ENCODE measurements around the gene ATG4B. TPM values are rescaled to one million over a fixed set of nuclear protein-coding genes. Genes with fewer than 3 reads are reported as not detected.
"Not testable (repeated sequence)": the region's sequence is repeated elsewhere in the genome, so short reads cannot be mapped to it uniquely, and the experiment has no call there.

Gene ATG4B
- total RNA-seq, result 100 to 1,000 TPM in 1 of 2 experiments, 10 to 100 TPM in 1; 91.1 to 101 TPM

DNA sequence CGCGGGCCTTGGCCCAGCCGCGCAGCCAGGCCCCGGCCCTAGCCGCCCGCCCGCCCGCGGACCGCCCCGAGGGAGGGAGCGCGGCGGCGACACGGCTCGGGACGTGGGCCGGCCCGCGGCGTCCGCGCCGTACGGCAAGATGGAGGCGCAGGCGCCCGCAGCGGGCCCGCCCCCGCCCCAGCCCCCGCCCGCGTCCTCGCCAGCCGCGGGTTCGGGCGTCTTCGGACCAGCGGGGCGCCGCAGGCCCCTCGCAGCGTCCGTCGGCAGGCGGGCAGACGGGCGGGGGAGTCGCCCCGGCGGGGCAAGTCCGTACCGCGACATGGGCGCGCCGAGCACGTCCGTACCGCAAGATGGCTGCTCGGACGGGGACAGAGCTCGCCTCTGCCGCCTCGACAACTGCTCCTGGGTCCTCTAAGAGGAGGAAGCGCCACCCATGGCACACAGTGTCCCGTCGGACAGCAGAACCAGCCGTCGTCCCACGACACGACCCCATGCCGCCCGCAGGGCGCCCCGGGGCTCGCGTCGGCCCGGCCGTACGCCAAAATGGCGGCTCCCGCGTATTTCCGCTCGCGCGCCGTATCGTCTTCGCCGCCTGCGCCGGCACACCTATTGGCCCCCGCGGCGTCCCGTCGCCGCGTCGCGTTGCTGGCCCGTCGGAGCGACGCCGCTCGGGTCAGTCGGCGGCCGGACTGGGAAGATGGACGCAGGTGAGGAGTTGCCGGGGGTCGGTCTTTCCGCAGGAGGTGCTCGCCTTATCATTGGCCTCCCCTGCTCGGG lies at the start of gene ATG4B, which contains the start of gene THAP4:
ATG4B (plus strand) TSS at position 676 of the 777 bp plus-strand sequence; CDS start at position 698, 22 bp downstream.
THAP4 (minus strand) TSS at position 141 of the 777 bp plus-strand sequence. CDS start 141 bp downstream, outside the sequence.
- H3K9me3 Mint-ChIP-seq, result peaks cover 3% of the 10 kb centered on the region
- H3K36me3 Mint-ChIP-seq, result peaks cover 23% of the 10 kb centered on the region
- ATAC-seq (ENCODE audit: low read depth), result peak; percentile 67
- peak within 1 kb of the TSS; percentile 93 for H3K4me3 Mint-ChIP-seq
- no peaks in the 10 kb centered on the region for H3K27me3 Mint-ChIP-seq
- H3K27ac Mint-ChIP-seq, result peak within 1 kb of the TSS; percentile 94
- peaks cover 38% of the 10 kb centered on the region for H3K4me1 Mint-ChIP-seq
- DNase-seq, result peak; percentile 88
- POLR2A ChIA-PET, result interaction anchor here (0.6 to 2.1 kb wide), 12 partner anchors 15 to 413 kb away, joined by 3 to 12 read pairs (median 4); partner anchors contain the start of genes D2HGDH, DTYMK and ING5

DNA sequence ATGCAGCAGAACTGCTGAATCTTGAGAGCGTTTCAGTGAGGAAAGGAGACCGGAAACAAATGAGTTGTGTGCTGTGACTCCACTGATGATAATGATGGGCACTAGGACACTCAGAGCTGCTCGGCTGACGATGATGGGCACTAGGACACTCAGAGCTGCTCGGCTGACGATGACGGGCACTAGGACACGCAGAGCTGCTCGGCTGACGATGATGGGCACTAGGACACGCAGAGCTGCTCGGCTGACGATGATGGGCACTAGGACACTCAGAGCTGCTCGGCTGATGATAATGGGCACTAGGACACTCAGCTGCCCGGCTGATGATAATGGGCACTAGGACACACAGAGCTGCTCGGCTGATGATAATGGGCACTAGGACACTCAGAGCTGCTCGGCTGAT lies 47.6 kb upstream of the ATG4B start:
- peaks cover 16% of the 10 kb centered on the region for H3K9me3 Mint-ChIP-seq
- H3K4me1 Mint-ChIP-seq; ATAC-seq (ENCODE audit: low read depth); POLR2A ChIA-PET; DNase-seq; H3K27ac Mint-ChIP-seq; H3K4me3 Mint-ChIP-seq; H3K27me3 Mint-ChIP-seq: not testable (repeated sequence)
- H3K36me3 Mint-ChIP-seq, result peaks cover 26% of the 10 kb centered on the region

DNA sequence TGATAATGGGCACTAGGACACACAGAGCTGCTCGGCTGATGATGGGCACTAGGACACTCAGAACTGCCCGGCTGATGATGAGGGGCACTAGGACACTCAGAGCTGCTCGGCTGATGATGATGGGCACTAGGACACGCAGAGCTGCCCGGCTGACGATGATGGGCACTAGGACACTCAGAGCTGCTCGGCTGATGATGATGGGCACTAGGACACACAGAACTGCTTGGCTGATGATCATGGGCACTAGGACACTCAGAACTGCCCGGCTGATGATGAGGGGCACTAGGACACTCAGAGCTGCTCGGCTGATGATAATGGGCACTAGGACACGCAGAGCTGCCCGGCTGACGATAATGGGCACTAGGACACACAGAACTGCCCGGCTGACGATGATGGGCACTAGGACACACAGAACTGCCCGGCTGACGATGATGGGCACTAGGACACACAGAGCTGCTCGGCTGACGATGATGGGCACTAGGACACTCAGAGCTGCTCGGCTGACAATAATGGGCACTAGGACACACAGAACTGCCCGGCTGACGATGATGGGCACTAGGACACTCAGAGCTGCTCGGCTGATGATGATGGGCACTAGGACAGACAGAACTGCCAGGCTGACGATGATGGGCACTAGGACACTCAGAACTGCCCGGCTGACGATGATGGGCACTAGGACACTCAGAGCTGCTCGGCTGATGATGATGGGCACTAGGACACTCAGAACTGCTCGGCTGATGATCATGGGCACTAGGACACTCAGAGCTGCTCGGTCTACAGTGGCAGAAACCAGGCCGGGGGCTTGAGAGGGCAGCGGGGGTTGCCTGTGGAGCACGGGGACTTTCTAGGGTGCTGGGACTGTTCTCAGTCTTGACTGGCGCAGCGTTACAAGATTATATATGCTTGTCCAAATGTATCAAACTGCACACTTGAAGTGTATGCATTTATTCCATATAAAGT lies 46.7 kb upstream of the ATG4B start:
- ATAC-seq (ENCODE audit: low read depth); H3K27ac Mint-ChIP-seq; POLR2A ChIA-PET; H3K27me3 Mint-ChIP-seq; H3K4me1 Mint-ChIP-seq; DNase-seq; H3K4me3 Mint-ChIP-seq: not testable (repeated sequence)
- H3K36me3 Mint-ChIP-seq, result peaks cover 18% of the 10 kb centered on the region
- peaks cover 11% of the 10 kb centered on the region for H3K9me3 Mint-ChIP-seq

DNA sequence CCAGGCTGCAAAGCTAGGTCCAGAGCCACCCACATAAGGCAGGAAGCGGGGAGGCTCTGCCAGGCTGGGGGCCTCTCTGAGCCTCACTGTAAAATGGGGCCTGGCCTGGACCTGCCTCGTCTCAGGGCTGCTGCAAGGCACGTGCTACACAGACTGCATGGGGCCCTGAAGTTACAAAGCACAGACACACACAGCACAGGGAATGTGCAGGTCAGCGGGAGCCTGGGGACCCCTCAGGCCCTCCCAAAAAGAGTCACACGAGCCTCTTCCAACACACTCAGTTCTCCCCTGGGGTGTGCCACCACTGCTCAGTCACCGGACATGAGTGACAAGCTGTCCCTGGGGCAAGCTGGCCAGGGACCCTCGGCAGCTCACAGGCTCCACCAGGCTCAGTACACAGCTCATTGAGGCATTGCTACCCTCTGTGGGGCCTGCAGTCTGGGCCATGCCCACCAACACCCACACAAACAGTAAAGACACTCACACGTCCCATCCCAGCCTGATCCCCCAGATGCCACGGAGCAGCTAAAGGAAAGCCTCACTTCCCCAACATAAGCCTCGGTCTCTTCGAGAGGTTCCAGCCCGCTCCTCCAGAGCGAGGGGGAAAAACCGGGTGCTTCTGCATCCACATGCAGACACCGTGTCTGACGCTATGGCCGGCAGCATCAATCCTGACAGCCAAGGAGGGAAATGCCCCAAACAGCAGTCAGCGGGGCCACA lies 45.2 kb upstream of the ATG4B start:
- Mint-ChIP-seq H3K27ac (no peak overlapping the region), H3K27me3 (no peaks in the 10 kb centered on the region), H3K4me1 (no peaks in the 10 kb centered on the region), H3K36me3 (peaks cover 6% of the 10 kb centered on the region), H3K4me3 (no peak overlapping the region), H3K9me3 (peaks cover 7% of the 10 kb centered on the region)
- POLR2A ChIA-PET, result no interaction called here
- no peak for DNase-seq
- ATAC-seq (ENCODE audit: low read depth), result no peak

DNA sequence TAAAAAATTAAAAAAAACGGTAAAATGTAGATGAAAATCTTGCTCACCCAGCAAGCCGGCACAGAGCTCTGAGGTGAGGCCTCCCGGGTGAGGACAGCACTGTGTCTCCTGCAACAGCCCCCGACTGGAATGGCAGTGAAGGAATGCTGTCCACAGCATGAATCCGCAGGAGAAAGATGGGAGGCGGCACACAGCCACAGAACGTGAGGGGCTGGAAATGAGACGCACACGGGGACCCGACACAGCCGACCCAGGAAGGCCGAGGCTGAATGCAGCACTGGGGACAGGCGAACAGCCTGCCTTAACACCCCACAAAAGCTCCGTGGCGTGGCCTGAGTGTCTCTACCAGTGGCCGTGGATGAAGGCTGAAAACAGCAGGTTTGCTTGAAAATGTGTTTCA lies 44.2 kb upstream of the ATG4B start:
- Mint-ChIP-seq H3K36me3 (peaks cover 6% of the 10 kb centered on the region), H3K27me3 (no peaks in the 10 kb centered on the region), H3K27ac (no peak overlapping the region), H3K9me3 (peaks cover 5% of the 10 kb centered on the region), H3K4me1 (no peaks in the 10 kb centered on the region), H3K4me3 (no peak overlapping the region)
- POLR2A ChIA-PET, result no interaction called here
- DNase-seq (no peak), ATAC-seq (ENCODE audit: low read depth) (no peak)

- DNase-seq (no peak), ATAC-seq (ENCODE audit: low read depth) (no peak)
- Mint-ChIP-seq H3K9me3 (no peaks in the 10 kb centered on the region), H3K36me3 (peaks cover 12% of the 10 kb centered on the region), H3K4me1 (no peaks in the 10 kb centered on the region), H3K4me3 (no peak overlapping the region), H3K27me3 (no peaks in the 10 kb centered on the region), H3K27ac (no peak overlapping the region)
- POLR2A ChIA-PET, result no interaction called here
Observed at GRCh38 chr2:241595600-241596140, 41.8 kb upstream of the ATG4B start.

GRCh38 chr2:241597561-241597960 lies 39.9 kb upstream of the ATG4B start:
- ATAC-seq (ENCODE audit: low read depth) (no peak), DNase-seq (no peak)
- H3K9me3 Mint-ChIP-seq, result no peaks in the 10 kb centered on the region
- H3K4me3 Mint-ChIP-seq, result no peak overlapping the region
- no peak overlapping the region for H3K27ac Mint-ChIP-seq
- POLR2A ChIA-PET, result interaction anchor here (0.7 kb wide), 1 partner anchor 39 kb away, joined by 3 read pairs; the partner anchor contains the start of gene THAP4
- peaks cover 18% of the 10 kb centered on the region for H3K36me3 Mint-ChIP-seq
- no peaks in the 10 kb centered on the region for H3K27me3 Mint-ChIP-seq
- no peaks in the 10 kb centered on the region for H3K4me1 Mint-ChIP-seq

DNA sequence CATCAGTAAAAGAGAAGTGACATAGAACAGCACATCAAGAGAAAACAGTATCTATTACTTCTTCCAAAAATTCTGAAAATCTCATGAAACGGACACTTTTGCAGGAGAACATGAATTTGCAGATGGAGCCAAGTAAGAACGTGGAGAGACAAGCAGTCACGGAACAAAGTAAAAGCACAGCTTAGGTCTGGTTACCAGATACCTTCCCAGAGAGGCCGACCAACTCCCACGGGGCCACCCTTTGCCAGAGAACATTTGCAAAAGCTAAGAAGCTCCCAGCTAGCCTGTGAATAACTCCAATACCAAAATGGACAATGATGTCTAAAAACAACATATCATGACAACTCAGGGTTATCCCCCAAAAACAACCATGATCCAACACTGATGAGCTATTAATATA lies 39.4 kb upstream of the ATG4B start:
- no peak overlapping the region for H3K4me3 Mint-ChIP-seq
- H3K36me3 Mint-ChIP-seq, result peaks cover 18% of the 10 kb centered on the region
- no peaks in the 10 kb centered on the region for H3K27me3 Mint-ChIP-seq

GRCh38 chr2:241598487-241598886 lies 39.0 kb upstream of the ATG4B start:
- H3K27me3 Mint-ChIP-seq, result no peaks in the 10 kb centered on the region
- peaks cover 18% of the 10 kb centered on the region for H3K36me3 Mint-ChIP-seq
- DNase-seq, result no peak
- no peaks in the 10 kb centered on the region for H3K9me3 Mint-ChIP-seq
- H3K4me1 Mint-ChIP-seq, result no peaks in the 10 kb centered on the region
- no peak for ATAC-seq (ENCODE audit: low read depth)
- POLR2A ChIA-PET, result interaction anchor here (0.7 kb wide), 1 partner anchor 39 kb away, joined by 3 read pairs; the partner anchor contains the start of gene THAP4
- no peak overlapping the region for H3K27ac Mint-ChIP-seq
- no peak overlapping the region for H3K4me3 Mint-ChIP-seq

More for the DNA sequence above, 39.4 kb upstream of the ATG4B start:
- ATAC-seq (ENCODE audit: low read depth) (no peak), DNase-seq (no peak)
- no peaks in the 10 kb centered on the region for H3K9me3 Mint-ChIP-seq
- POLR2A ChIA-PET, result interaction anchor here (0.7 kb wide), 1 partner anchor 39 kb away, joined by 3 read pairs; the partner anchor contains the start of gene THAP4
- no peak overlapping the region for H3K27ac Mint-ChIP-seq
- no peaks in the 10 kb centered on the region for H3K4me1 Mint-ChIP-seq

GRCh38 chr2:241599615-241600014 lies 37.9 kb upstream of the ATG4B start:
- Mint-ChIP-seq H3K27me3 (no peaks in the 10 kb centered on the region), H3K27ac (no peak overlapping the region), H3K9me3 (no peaks in the 10 kb centered on the region), H3K36me3 (peaks cover 18% of the 10 kb centered on the region), H3K4me3 (no peak overlapping the region), H3K4me1 (no peaks in the 10 kb centered on the region)
- no peak for ATAC-seq (ENCODE audit: low read depth)
- DNase-seq, result no peak
- POLR2A ChIA-PET, result interaction anchor here (0.6 kb wide), 1 partner anchor 145 kb away, joined by 3 read pairs; no protein-coding TSS in a partner anchor

- no peaks in the 10 kb centered on the region for H3K27me3 Mint-ChIP-seq
- H3K4me3 Mint-ChIP-seq, result no peak overlapping the region
- H3K9me3 Mint-ChIP-seq, result no peaks in the 10 kb centered on the region
- DNase-seq (no peak), ATAC-seq (ENCODE audit: low read depth) (no peak)
- POLR2A ChIA-PET, result no interaction called here
- peaks cover 19% of the 10 kb centered on the region for H3K36me3 Mint-ChIP-seq
- no peaks in the 10 kb centered on the region for H3K4me1 Mint-ChIP-seq
- no peak overlapping the region for H3K27ac Mint-ChIP-seq
Observed at GRCh38 chr2:241601841-241602240, 35.7 kb upstream of the ATG4B start.

GRCh38 chr2:241602720-241603119 lies 34.8 kb upstream of the ATG4B start:
- ATAC-seq (ENCODE audit: low read depth) (no peak), DNase-seq (no peak)
- Mint-ChIP-seq H3K9me3 (no peaks in the 10 kb centered on the region), H3K36me3 (peaks cover 16% of the 10 kb centered on the region), H3K27me3 (no peaks in the 10 kb centered on the region), H3K4me3 (no peak overlapping the region), H3K27ac (no peak overlapping the region), H3K4me1 (no peaks in the 10 kb centered on the region)
- POLR2A ChIA-PET, result no interaction called here
